Stimulated activated CD8-positive, alpha-beta memory T cell treated with anti-CD3 and anti-CD28 coated beads, Interleukin-7, amount 100 ng/mL, for 1 hour (primary cell): ENCODE measurements around the gene CERCAM.
A peak's percentile ranks its signal among the peaks of the same experiment; 100 is the strongest.

Experiments
- DNase-seq, 2 donors: peaks; one replicate each; pipeline ENCODE4 v3.0.0-alpha.2; 2020; ENCODE audit warnings: low read depth in 2 of 2

Gene CERCAM

GRCh38 chr9:128455849-128456612, 35.4 kb downstream of the CERCAM start, which contains the start of gene ODF2:
Gene ODF2, plus strand, starts transcription at chr9:128456006. Its CDS starts 86 bp downstream, at chr9:128456092.
- DNase-seq = peak; percentile 97 to 99

- DNase-seq = peak in 1 of 2 donors; percentile 35
These were observed 36.0 kb downstream of the CERCAM start for GRCh38 chr9:128456613-128457061.

GRCh38 chr9:128457207-128457606, 36.5 kb downstream of the CERCAM start:
- DNase-seq = no peak

GRCh38 chr9:128459011-128459410, 38.4 kb downstream of the CERCAM start:
- DNase-seq = no peak

GRCh38 chr9:128469070-128469469, 48.4 kb downstream of the CERCAM start:
- no peak for DNase-seq

GRCh38 chr9:128470560-128470959, 49.9 kb downstream of the CERCAM start:
- no peak for DNase-seq

GRCh38 chr9:128473104-128473503, 52.4 kb downstream of the CERCAM start:
- DNase-seq = no peak

GRCh38 chr9:128475867-128476266, 55.2 kb downstream of the CERCAM start:
- no peak for DNase-seq

- no peak for DNase-seq
These were observed 58.6 kb downstream of the CERCAM start for GRCh38 chr9:128479262-128479661.

- no peak for DNase-seq
These were observed 60.9 kb downstream of the CERCAM start for GRCh38 chr9:128481561-128481960.

GRCh38 chr9:128482186-128482585, 61.5 kb downstream of the CERCAM start:
- no peak for DNase-seq

- DNase-seq = no peak
These were observed 64.2 kb downstream of the CERCAM start for GRCh38 chr9:128484686-128485413.

- DNase-seq = no peak
These were observed 64.8 kb downstream of the CERCAM start for GRCh38 chr9:128485414-128485855.

- DNase-seq = no peak
These were observed 65.5 kb downstream of the CERCAM start for GRCh38 chr9:128486201-128486600.
